ENCODE results near the gene FAM3A. TPM values are rescaled to one million over a fixed set of nuclear protein-coding genes. Genes with fewer than 3 reads are reported as not detected.
"Not testable (repeated sequence)": the region's sequence is repeated elsewhere in the genome, so short reads cannot be mapped to it uniquely, and the experiment has no call there.

FAM3A gene, protein sequence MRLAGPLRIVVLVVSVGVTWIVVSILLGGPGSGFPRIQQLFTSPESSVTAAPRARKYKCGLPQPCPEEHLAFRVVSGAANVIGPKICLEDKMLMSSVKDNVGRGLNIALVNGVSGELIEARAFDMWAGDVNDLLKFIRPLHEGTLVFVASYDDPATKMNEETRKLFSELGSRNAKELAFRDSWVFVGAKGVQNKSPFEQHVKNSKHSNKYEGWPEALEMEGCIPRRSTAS
- 10 to 100 TPM; 24.9 to 49.3 (median 35.7) TPM for polyA plus RNA-seq (ENCODE audit: insufficient read depth in 1 of 5, insufficient read length in 5 of 5, low replicate concordance in 1 of 5)
- long read RNA-seq, donor 1, transcript FAM3A-215 (9 exons, 1,800 nt), result major isoform, 8 of 254 reads
- long read RNA-seq, donor 1, partial matches to known transcripts, result 237 of 254 reads
- long read RNA-seq, donor 1, other reads (novel, unspliced or antisense), result 0 of 254 reads
- long read RNA-seq, donor 2, partial matches to known transcripts, result 0 of 4 reads
- long read RNA-seq, donor 2, other reads (novel, unspliced or antisense), result 0 of 4 reads
- long read RNA-seq, donor 3, partial matches to known transcripts, result 0 of 10 reads
- long read RNA-seq, donor 3, other reads (novel, unspliced or antisense), result 0 of 10 reads
- long read RNA-seq, donor 4, partial matches to known transcripts, result 0 of 3 reads
- long read RNA-seq, donor 4, other reads (novel, unspliced or antisense), result 0 of 3 reads
- long read RNA-seq, donor 5, partial matches to known transcripts, result 0 of 6 reads
- long read RNA-seq, donor 5, other reads (novel, unspliced or antisense), result 0 of 6 reads
- long read RNA-seq, donor 6, transcript FAM3A-215 (9 exons, 1,800 nt), result major isoform, 5 of 14 reads
- long read RNA-seq, donor 6, partial matches to known transcripts, result 0 of 14 reads
- long read RNA-seq, donor 6, other reads (novel, unspliced or antisense), result 0 of 14 reads
- long read RNA-seq, donor 7, partial matches to known transcripts, result 0 of 8 reads
- long read RNA-seq, donor 7, other reads (novel, unspliced or antisense), result 0 of 8 reads
- long read RNA-seq, donor 8, partial matches to known transcripts, result 0 of 3 reads
- long read RNA-seq, donor 8, other reads (novel, unspliced or antisense), result 0 of 3 reads

DNA sequence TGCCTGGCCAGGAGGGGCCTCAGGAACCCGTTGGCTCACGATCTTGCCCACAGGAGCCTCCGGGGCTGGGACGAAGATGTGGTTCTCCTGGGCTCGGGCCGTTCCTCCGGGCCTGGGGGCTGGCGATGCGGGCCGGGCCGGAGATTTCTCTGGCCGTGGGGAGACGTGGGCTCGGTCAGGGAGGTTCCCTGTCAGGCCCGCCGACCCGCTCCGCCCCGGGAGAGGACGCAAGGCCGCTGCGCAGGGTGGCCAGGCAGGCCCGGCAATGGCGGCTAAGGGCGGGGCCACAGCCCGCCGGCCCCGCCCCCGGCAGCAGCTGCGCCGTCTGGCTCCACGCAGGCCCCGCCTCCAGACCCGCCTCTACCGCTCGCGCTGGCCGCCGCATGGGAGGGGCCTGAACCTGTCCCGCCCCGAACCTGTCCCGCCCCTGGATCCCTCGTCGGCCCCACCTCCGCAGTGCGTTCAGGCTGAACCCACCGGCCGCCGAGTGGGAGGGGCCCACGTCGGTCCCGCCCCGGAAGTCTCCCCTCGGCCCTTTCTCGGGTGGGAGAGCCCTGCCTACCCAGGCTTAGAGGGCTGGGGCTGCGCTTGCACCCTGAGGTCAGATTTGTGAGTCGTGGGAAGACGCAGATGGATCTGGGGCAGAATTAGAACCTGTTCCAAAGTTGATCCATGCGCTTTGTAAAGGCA lies at the start of gene FAM3A:
TSS of gene FAM3A (minus strand) at position 267 of the 690 bp plus-strand sequence. CDS start 460 bp downstream, outside the sequence.
- peak; percentile 86 to 89 for DNase-seq

GRCh38 chrX:154562295-154562694 lies 46.3 kb upstream of the FAM3A start:
- DNase-seq, result not testable (repeated sequence)

- DNase-seq, result not testable (repeated sequence)
Observed at GRCh38 chrX:154560326-154560725, 44.3 kb upstream of the FAM3A start.

DNA sequence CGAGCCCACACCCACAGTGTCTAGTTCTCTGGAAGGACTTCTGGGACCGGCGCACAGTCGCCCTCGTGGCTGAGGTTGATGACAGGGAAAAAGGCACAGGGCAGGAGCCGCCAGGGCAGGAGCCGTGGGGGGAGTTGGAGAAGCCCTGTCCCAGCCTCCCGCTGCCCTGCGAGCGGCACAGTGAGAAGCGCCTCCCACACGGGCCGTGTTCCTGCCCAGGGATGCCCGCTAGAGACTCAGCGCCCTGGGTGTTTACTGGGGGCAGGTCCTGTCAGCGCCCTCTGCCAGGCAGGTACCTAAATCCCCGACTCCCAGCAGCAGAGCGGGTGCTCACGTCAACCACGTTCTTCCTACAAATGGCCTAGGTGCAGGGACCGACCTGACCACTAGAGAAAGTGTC lies 42.9 kb upstream of the FAM3A start:
- DNase-seq, result not testable (repeated sequence)

GRCh38 chrX:154558060-154558690 lies 42.1 kb upstream of the FAM3A start:
- not testable (repeated sequence) for DNase-seq

DNA sequence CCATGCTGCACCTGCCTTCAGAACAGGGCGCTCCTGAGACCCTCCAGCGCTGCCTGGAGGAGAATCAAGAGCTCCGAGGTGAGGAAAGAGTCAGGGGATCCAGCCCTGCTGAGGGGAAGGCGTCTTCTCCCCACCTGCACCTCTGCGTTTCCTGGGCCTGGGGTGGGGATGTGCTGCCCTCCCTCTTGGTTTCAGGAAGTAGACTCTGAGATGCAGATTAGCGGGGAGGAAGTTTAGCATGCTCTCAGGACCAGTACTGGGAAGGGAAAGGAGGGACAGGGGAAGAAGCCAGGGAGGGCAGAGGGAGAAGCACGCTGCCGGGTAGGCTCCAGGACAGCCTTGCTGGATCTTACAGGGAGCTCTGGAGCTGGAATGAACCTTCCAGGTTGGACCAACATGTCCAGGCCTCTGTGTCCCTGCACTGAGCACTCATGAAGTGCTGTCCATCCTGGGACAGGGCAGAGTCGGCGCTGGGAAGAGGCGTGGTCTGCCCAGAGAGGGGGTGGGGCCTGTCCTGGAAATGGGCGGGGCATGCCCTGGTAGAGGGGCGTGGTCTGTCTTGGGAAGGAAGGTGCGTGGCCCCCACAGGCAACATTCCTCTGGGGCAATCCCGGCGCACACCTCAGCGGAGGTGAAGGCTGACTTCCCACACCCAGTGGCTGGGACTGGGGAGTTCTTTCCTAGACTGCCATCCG lies 36.2 kb upstream of the FAM3A start:
- DNase-seq, result not testable (repeated sequence)

GRCh38 chrX:154549766-154550165 lies 33.7 kb upstream of the FAM3A start:
- DNase-seq, result no peak

- no peak for DNase-seq
Observed at GRCh38 chrX:154548028-154548316, 31.9 kb upstream of the FAM3A start.

DNA sequence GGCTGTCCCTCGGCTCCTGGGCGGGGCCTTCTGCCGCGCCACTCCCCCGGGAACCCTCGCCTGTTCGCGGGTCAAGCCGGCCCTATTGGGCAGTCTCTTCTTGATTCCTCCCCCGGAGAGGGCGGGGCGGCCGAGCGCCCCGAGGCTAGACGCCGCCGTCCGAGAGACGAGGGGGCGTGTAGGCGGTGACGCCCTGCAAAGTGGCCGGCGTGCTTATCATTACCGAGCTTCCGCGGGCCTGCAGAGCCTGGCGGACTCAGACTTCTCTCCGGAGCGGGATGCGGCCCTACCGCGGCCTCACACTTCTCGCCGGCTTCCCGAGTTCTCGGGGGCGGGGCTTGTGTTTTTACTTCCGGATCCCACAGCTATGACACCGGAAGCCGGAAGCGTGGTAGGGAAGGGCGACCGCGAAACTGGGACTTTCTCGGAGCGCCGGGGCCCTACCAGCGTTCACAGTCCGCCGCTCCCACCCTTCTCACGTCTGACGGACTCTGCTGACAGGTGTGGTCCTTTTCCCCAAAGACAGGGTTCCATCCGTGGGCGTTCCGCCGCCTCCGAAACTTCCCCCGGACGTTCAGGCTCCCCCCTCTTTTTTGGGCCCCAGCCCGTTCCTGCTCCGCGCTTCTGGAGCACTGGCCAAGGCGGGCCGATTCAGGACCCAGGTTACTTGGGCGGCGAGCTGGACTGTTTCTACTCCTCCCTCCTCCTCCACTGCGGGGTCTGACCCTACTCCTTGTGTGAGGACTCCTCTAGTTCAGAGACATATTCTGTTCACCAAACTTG lies 31.4 kb upstream of the FAM3A start, which contains the start of gene IKBKG:
TSS of gene IKBKG (plus strand) at position 376 of the 783 bp plus-strand sequence. CDS start 4,383 bp downstream, outside the sequence.
- peak; percentile 91 to 92 for DNase-seq

DNA sequence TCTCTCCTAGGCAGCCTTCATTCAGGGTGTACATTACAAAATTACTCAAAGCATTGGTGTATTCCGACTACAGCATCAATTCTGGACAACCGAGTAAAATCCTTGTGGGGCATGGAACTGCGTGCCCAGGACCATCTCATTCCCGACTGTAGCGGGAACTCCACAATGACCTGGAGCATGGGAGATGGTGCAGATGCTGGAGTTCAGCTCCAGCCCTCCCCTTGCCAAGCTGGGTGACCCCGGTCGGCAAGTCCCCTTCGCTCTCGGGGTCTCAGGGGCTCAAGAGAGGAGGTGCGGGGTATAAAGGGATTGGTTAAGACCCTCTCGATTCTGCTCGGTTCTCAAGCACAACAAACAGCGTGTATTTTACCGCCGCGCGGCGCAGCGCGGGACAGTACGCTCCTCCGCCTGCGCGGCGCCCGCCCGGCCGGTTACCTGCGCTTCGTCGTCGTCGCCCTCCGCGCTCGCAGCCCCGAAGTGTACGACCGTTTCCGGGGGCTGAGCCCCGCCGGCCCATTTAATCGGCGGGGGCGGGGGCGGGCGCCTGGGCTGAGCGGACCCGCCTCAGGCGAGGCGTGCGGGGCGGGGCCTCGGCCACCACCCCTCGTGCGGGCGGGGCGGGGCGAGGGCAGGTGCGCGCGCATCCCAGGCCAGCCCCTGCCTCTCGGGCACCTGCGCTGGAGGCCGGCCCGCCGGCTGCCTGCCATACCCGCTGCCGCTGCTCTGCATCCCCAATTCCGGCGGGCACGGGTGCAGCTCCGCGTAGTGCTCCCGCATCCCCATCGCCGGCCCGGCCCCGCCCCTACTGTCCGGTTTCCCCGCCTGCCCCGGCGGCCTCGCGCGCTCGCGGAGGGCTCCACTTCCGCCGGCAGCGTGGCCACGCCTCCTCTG lies 30.6 kb upstream of the FAM3A start, which contains the start of gene G6PD:
TSS of gene G6PD (minus strand) at position 493 of the 891 bp plus-strand sequence. CDS start 691 bp downstream, outside the sequence.
- DNase-seq, result no peak

DNA sequence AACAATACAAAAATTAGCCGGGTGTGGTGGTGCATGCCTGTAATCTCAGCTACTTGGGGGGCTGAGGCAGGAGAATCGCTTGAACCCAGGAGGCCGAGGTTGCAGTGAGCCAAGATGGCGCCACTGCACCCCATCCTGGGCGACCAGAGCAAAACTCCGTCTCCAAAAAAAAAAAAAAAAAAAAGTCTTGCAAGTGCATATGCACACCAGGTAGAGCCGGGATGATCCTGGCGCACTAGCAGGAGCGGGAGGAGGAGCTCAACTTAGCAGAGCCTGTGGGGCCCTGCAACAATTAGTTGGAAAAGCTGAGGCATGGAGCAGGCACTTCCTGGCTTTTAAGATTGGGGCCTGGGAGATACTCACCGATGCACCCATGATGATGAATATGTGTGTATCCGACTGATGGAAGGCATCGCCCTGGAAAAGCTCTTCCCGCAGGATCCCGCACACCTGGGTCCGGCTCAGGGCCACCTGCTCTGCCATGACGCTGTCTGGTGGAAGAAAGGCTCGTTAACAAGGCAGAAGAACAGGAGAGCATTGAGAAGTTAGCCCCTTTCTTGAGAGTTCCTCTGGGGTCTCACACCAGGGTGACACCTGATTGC lies 29.7 kb upstream of the FAM3A start:
- DNase-seq, result no peak

DNA sequence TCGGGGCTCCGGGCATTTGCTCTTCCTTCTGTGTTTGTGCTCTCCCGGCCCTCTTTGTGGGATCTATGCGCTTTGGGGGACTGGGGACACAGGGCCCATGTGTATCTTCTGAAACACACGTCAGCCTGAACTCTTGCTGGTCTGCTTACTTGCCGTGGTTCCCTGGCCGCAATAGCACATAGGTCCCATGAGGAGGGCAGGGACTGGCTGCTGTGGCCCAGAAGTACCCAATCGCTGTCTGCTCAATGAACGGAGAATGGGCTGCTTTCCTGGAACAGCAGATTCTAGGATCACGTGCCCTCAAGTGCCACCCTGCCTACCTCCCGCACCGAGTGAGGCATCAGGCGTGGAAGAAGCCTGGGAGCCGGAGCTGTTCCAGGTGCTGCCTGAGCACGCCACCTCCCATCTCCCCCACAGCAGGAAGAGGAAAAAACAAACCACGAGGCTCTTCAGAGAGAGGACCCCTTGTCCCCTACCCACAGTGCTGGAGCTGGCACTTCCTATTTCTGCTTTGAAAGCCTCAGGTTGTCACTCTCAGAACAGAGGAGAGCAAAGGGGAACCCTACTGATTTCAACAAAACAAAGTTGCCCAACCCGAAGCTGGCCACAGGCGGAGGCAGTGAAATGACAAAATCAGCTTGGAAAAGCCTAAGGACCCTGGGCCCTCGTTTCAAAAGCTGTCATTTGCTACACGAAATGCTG lies 26.8 kb upstream of the FAM3A start:
- no peak for DNase-seq

GRCh38 chrX:154541896-154542722 lies 26.1 kb upstream of the FAM3A start:
- DNase-seq, result no peak

GRCh38 chrX:154541589-154541895 lies 25.5 kb upstream of the FAM3A start:
- no peak for DNase-seq

DNA sequence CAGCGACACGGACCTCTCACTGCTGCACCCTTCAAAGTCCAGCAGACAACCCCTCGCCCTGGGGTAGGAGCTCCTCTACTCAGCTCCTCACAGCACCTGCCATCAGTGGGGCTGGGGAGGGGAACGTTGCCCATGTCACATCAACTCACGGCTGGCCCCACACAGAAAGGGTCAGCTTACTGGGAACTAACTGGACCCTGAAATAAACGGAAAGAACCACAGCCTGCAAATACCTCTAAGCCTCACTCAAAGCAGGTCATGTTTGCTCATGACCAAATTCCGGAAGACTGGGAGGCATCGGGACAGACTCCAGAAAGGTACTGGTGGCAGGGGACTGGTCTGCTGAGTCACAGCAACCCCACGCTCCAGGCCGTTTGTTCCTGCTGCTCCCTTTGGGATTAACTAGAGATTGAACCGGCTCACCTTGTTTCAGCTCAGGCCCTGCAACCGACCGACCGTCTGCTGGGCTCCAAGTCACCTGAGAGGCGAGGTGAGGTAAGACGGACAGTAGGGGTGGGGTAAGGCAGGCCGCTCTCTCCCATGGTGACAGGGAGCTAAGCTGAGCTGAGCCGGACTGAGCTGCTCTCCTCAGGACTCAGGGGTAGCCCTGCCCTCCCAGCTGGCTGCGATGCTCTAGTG lies 25.0 kb upstream of the FAM3A start:
- DNase-seq, result no peak

- not testable (repeated sequence) for DNase-seq
Observed at GRCh38 chrX:154540365-154540764, 24.3 kb upstream of the FAM3A start.

Measured in right lung (tissue), 10 donors.